Peyer's patch (tissue), 4 donors: ENCODE data around the gene SYNE4. TPM values are rescaled to one million over a fixed set of nuclear protein-coding genes. Genes with fewer than 3 reads are reported as not detected.

ENCODE experiments used
- DNase-seq, 3 donors: peaks; one replicate each; pipeline ENCODE4 v3.0.0-alpha.2; 2017 to 2019
- H3K27ac ChIP-seq, 4 donors: fragments of 200-600 bp; sonication (generic); one replicate each; pipeline ENCODE4 v1.5.1; 2016 to 2019
- H3K27me3 ChIP-seq, 2 donors: fragments of 200-600 bp; sonication (generic); one replicate each; pipeline ENCODE4 v1.5.1; 2019
- H3K36me3 ChIP-seq, 3 donors: fragments of 200-600 bp; sonication (generic); one replicate each; pipeline ENCODE4 v1.5.1; 2016 to 2019
- H3K4me1 ChIP-seq, 4 donors: fragments of 200-600 bp; sonication (generic); one replicate each; pipeline ENCODE4 v1.5.1; 2016 to 2019
- H3K4me3 ChIP-seq, 4 donors: fragments of 200-600 bp; sonication (generic); 1 replicate in 3 of 4; 2 replicates in 1 of 4; pipeline ENCODE4 v1.5.1; 2016 to 2019; ENCODE audit warnings: mild to moderate bottlenecking in 1 of 4
- H3K9me3 ChIP-seq, 4 donors: fragments of 200-600 bp; sonication (generic); one replicate each; pipeline ENCODE4 v1.5.1; 2016 to 2019; ENCODE audit warnings: mild to moderate bottlenecking in 1 of 4
- POLR2A ChIP-seq, 2 donors: fragments of 450-650 bp; IDR thresholded peaks; one replicate each; pipeline ENCODE4 v1.5.1; 2017; ENCODE audit warnings: antibody characterized with exemption in 2 of 2, mild to moderate bottlenecking in 2 of 2, moderate library complexity in 2 of 2
- total RNA-seq, 4 donors: library from RNA; depleted of rRNA; stranded (reverse); fragments of >200 nt; gene quantifications; one replicate each; pipeline ENCODE4 v1.1.0, GENCODE V29; 2016
- TF ChIP-seq, protein P1 (sequence below), 6 experiments: fragments of 450-650 bp in 4 of 6; fragments of 200-600 bp in 2 of 6; sonication (generic) in 1 of 6; IDR thresholded peaks; one replicate each; pipeline ENCODE4 v1.5.1; 2017 to 2019; ENCODE audit warnings: antibody characterized with exemption in 6 of 6, mild to moderate bottlenecking in 3 of 6, moderate library complexity in 1 of 6

SYNE4 gene
- total RNA-seq, 4 donors from 2014 or later = 0.67 to 6.8 (median 6.1) TPM; not detected in 1

DNA sequence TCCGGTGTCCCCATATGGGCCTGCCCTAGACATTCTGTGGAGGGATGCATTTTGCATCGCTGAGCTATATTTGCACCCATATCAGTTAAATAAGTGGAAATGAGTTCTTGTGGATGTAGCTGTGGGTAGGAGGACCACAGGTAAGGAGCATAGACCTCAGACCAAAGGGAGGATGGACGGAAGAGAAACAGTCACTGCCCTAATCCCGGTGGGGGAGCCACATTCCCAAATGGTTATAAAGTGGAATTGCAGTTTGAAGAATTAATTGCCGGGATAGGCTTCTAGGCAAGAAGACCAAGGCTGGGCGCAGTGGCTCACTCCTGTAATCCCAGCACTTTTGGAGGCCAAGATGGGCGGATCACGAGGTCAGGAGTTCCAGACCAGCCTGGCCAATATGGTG lies 11.8 kb downstream of the SYNE4 start:
- H3K9me3 ChIP-seq = no peaks in the 10 kb centered on the region
- no peaks in the 10 kb centered on the region for H3K27me3 ChIP-seq
- H3K36me3 ChIP-seq = peaks cover 0 to 16% (median 0%) of the 10 kb centered on the region in 3 donors
- peaks cover 0 to 31% (median 10%) of the 10 kb centered on the region in 4 donors for H3K4me1 ChIP-seq
- H3K4me3 ChIP-seq = peak overlapping the region in 2 of 4 donors; percentile 83 to 93
- H3K27ac ChIP-seq = no peak overlapping the region
- DNase-seq = no peak
- TF ChIP-seq, protein P1, sequence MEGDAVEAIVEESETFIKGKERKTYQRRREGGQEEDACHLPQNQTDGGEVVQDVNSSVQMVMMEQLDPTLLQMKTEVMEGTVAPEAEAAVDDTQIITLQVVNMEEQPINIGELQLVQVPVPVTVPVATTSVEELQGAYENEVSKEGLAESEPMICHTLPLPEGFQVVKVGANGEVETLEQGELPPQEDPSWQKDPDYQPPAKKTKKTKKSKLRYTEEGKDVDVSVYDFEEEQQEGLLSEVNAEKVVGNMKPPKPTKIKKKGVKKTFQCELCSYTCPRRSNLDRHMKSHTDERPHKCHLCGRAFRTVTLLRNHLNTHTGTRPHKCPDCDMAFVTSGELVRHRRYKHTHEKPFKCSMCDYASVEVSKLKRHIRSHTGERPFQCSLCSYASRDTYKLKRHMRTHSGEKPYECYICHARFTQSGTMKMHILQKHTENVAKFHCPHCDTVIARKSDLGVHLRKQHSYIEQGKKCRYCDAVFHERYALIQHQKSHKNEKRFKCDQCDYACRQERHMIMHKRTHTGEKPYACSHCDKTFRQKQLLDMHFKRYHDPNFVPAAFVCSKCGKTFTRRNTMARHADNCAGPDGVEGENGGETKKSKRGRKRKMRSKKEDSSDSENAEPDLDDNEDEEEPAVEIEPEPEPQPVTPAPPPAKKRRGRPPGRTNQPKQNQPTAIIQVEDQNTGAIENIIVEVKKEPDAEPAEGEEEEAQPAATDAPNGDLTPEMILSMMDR (IDR thresholded peaks at IDR 0.05) = no peak
- TF ChIP-seq POLR2A (IDR thresholded peaks at IDR 0.05) = no peak

DNA sequence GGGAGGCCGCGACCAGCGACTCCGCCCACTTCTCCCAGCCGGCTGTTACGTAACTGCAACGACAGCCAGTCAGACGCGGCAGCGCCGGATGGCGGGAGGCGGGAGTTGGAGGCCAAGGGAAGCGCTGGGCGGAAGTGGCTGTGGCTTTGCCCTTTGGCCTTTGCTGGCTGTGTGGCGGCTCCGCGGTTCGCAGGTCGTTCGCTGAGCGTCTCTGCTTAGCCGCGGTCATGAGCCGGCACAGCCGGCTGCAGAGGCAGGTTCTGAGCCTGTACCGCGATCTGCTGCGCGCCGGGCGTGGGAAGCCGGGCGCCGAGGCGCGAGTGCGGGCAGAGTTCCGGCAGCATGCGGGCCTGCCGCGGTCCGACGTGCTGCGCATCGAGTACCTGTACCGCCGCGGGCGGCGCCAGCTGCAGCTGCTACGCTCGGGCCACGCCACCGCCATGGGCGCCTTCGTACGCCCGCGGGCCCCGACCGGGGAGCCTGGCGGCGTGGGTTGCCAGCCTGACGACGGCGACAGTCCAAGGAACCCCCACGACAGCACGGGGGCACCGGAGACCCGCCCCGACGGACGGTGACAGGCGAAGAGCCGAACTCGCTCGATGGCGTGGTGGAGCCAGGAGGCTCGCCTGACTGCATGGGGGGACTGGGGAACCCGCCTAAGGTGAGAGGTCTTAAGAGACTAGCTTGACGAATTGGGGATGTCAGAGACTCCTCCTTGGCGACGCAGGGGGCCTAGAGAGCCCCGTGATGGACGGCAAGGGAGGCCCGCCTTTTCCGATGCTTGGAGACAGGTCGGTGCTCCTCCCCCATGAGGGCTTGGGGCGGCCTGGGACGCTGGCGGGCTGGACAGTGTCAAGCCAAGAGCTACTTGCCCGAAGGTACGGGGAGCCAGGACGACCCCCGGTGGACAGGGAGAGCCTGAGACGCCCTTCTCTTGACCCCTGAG lies 13.3 kb downstream of the SYNE4 start, which contains the start of gene SDHAF1:
SDHAF1 (plus strand) TSS at position 141 of the 946 bp plus-strand sequence; CDS start at position 228, 87 bp downstream.
- peak; percentile 97 to 98 (median 98) for DNase-seq
- peak; percentile 84 for TF ChIP-seq POLR2A (IDR thresholded peaks at IDR 0.05)
- TF ChIP-seq, protein P1 (IDR thresholded peaks at IDR 0.05) = peak in 2 of 6 experiments; percentile 5 to 19
- Histone ChIP-seq H3K9me3 (no peaks in the 10 kb centered on the region), H3K4me3 (peak within 1 kb of the TSS; percentile 69 to 93 (median 84)), H3K4me1 (peaks cover 0 to 31% (median 10%) of the 10 kb centered on the region in 4 donors), H3K36me3 (peaks cover 0 to 16% (median 0%) of the 10 kb centered on the region in 3 donors), H3K27me3 (no peaks in the 10 kb centered on the region), H3K27ac (peak within 1 kb of the TSS; percentile 76 to 86 (median 86))

DNA sequence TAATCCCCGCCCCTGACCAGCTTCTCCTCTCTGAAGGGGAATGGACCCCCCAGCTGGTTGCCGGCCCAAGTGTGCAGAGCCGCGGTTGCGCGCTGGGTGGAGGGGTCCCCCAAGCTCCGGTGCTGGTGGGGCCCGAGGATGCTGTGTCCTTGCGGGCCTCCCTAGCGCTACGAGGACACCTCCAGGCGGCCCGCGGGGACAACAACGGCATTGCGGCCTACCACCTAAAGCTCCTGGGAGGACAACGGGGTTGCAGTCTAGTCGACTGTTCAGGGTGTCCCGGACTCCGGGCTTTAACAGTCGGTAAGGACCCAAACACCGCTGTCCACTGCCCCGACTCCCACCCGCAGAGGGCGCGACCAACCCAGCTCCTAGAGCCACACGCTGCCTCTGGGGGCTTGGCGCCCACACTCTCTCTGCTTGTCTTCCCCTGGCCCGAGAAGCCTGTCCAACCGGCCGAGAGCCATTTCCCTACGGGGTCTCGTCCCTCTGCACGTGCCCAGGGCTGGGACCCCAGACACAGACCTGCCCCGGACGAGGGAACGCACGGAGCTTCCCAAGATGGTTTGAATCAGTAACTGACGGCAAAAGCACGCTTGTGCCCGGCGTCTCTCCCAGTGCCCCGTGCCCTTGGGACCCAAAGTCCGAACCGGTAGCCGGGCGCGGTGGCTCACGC lies 14.6 kb downstream of the SYNE4 start:
- peaks cover 0 to 16% (median 0%) of the 10 kb centered on the region in 3 donors for H3K36me3 ChIP-seq
- peak overlapping the region; percentile 69 to 93 (median 84) for H3K4me3 ChIP-seq
- H3K9me3 ChIP-seq = no peaks in the 10 kb centered on the region
- peaks cover 0 to 29% (median 10%) of the 10 kb centered on the region in 4 donors for H3K4me1 ChIP-seq
- no peak for TF ChIP-seq POLR2A (IDR thresholded peaks at IDR 0.05)
- TF ChIP-seq, protein P1 (IDR thresholded peaks at IDR 0.05) = no peak
- no peaks in the 10 kb centered on the region for H3K27me3 ChIP-seq
- peak; percentile 22 to 75 (median 58) for DNase-seq
- H3K27ac ChIP-seq = peak overlapping the region in 3 of 4 donors; percentile 76 to 86 (median 85)

DNA sequence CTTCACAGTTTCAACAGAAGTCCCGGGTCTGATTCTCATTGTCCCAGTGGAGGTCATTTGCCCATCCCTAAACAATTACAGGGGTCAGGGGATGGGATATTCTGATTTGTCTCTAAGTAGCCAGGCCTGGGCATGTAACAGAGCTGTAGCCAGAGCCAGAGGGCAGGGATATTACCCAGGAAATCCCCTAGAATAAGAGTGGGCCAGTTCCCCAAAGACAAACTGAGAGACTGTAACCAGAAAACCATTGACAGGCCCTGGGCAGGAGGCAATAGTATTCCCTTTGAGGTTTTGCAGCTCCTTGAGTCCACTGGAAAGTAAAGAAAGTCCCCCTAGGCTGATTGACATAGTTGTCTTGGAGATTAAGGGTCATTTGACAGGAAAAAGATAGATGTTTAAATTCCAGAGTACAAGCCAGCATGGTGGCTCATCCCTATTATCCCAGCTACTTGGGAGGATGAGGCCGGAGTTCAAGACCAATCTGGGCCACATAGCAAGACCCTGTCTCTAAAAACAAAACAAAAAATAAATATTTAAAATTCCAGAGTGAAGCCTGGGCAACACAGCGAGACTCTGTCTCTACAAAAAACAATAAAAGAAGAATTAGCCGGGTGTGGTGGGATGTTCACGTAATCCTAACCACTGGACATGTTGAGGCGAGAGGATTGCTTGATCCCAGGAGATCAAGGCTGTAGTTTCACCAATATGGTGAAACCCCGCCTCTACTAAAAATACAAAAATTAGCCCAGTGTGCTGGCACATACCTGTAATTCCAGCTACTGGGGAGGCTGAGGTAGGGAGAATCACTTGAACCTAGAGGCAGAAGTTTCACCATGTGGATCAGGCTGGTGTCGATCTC lies 15.5 kb downstream of the SYNE4 start:
- no peak overlapping the region for H3K27ac ChIP-seq
- peaks cover 0 to 25% (median 10%) of the 10 kb centered on the region in 4 donors for H3K4me1 ChIP-seq
- no peaks in the 10 kb centered on the region for H3K27me3 ChIP-seq
- no peaks in the 10 kb centered on the region for H3K9me3 ChIP-seq
- H3K4me3 ChIP-seq = no peak overlapping the region
- no peak for TF ChIP-seq POLR2A (IDR thresholded peaks at IDR 0.05)
- TF ChIP-seq, protein P1 (IDR thresholded peaks at IDR 0.05) = no peak
- peaks cover 0 to 9% (median 0%) of the 10 kb centered on the region in 3 donors for H3K36me3 ChIP-seq
- DNase-seq = no peak
